Spleen (tissue), 11 donors: ENCODE measurements around the gene PCDHGA8. TPM values are rescaled to one million over a fixed set of nuclear protein-coding genes. Genes with fewer than 3 reads are reported as not detected.

ENCODE experiments used
- DNase-seq: peaks from one replicate; pipeline ENCODE4 v3.0.0-alpha.2; 2020
- H3K27ac ChIP-seq, 8 donors: fragments of 200-600 bp; sonication (generic) in 7 of 8; 1 replicate in 4 of 8; 2 replicates in 4 of 8; pipeline versions ENCODE4 v1.5.0 to v1.8.0; 2016 to 2021; ENCODE audit warnings: inconsistent platforms in 4 of 8, mild to moderate bottlenecking in 4 of 8, moderate library complexity in 1 of 8
- H3K27me3 ChIP-seq, 7 donors: fragments of 200-600 bp; sonication (generic) in 6 of 7; replicated peaks in 1 of 7; 1 replicate in 4 of 7; 2 replicates in 3 of 7; pipeline versions ENCODE4 v1.5.0 to v1.8.0; 2016 to 2021; ENCODE audit warnings: inconsistent platforms in 3 of 7, mild to moderate bottlenecking in 1 of 7
- H3K36me3 ChIP-seq, 6 donors: fragments of 200-600 bp; sonication (generic) in 5 of 6; 1 replicate in 4 of 6; 2 replicates in 2 of 6; pipeline versions ENCODE4 v1.5.0 to v1.8.0; 2016 to 2021; ENCODE audit warnings: inconsistent platforms in 2 of 6
- H3K4me1 ChIP-seq, 6 donors: fragments of 200-600 bp; sonication (generic) in 5 of 6; 1 replicate in 3 of 6; 2 replicates in 3 of 6; pipeline versions ENCODE4 v1.5.0 to v1.8.0; 2016 to 2021; ENCODE audit warnings: inconsistent platforms in 3 of 6
- H3K4me3 ChIP-seq, 8 donors: fragments of 200-600 bp; sonication (generic) in 7 of 8; 1 replicate in 4 of 8; 2 replicates in 4 of 8; pipeline versions ENCODE4 v1.5.0 to v1.8.0; 2016 to 2021; ENCODE audit warnings: inconsistent platforms in 4 of 8, mild to moderate bottlenecking in 4 of 8, moderate library complexity in 2 of 8
- H3K9me3 ChIP-seq, 8 donors: fragments of 200-600 bp; sonication (generic) in 7 of 8; 1 replicate in 4 of 8; 2 replicates in 4 of 8; pipeline versions ENCODE4 v1.5.0 to v1.8.0; 2016 to 2021; ENCODE audit warnings: inconsistent platforms in 4 of 8
- CTCF ChIP-seq, 11 experiments: fragments of 200-600 bp in 7 of 11; fragments of 450-650 bp in 4 of 11; sonication (generic) in 4 of 11; IDR thresholded peaks in 8 of 11; conservative IDR thresholded peaks in 3 of 11; 1 replicate in 7 of 11; 2 replicates in 4 of 11; pipeline versions ENCODE4 v1.4.0 to v1.8.0; 2016 to 2021; ENCODE audit warnings: antibody characterized with exemption in 11 of 11, inconsistent platforms in 4 of 11, mild to moderate bottlenecking in 1 of 11
- POLR2A ChIP-seq, 3 donors: fragments of 450-650 bp; IDR thresholded peaks; one replicate each; pipeline ENCODE4 v1.5.1; 2017; ENCODE audit warnings: antibody characterized with exemption in 3 of 3, mild to moderate bottlenecking in 1 of 3
- POLR2AphosphoS5 ChIP-seq, 3 donors: sonication (generic); formaldehyde crosslinking; IDR thresholded peaks; one replicate each; pipeline ENCODE4 v1.5.1; 2017; ENCODE audit warnings: antibody characterized with exemption in 3 of 3
- WGBS, 5 donors: extraction: QIAGEN DNeasy Blood & Tissue Kit in 3 of 5; methylation state at CpG; one replicate each; pipeline versions ENCODE4 v1.1.5 to v1.1.7; 2013 to 2018; 5-methylcytosine and 5-hydroxymethylcytosine counted together
- intact Hi-C: fragments of 100-400 bp; cut with DNase I; formaldehyde crosslinking; loops from one replicate; pipeline ENCODE4 v1.15.0; 2023; ENCODE audit warnings: low total_unique reads
- polyA plus RNA-seq, 3 donors: library from polyadenylated mRNA; stranded (reverse); fragments of 200-250 nt; gene quantifications; one replicate each; pipeline ENCODE4 v1.2.1, GENCODE V29; 2013
- total RNA-seq, 7 donors: library from RNA; depleted of rRNA in 3 of 7; stranded (reverse); fragments of >200 nt in 3 of 7; fragmentation: NEBNext Ultra II Directional in 4 of 7; extraction: Animal tissue kit (Norgen Biotek cat#: 25700) in 4 of 7; gene quantifications; one replicate each; pipeline versions ENCODE4 v1.1.0 to v1.2.1, GENCODE V29; 2016 to 2021
- donor health status: healthy with polysubstance abuse.
- donor health status: DM: no; HTN: no; CAD: no; lungs with moderate emphysema.
- donor health status: DM: no; HTN: no; CAD: no.
- donor health status: Bipolar disorder and iron deficiency.
- donor health status: healthy.
- donor health status: DM: no; HTN: no; CAD: no.
- donor health status: DM: yes; HTN: yes; CAD: no.

The PCDHGA8 gene
- total and polyA plus RNA-seq, 10 donors, result 0.04 to 3.9 (median 1.7) TPM; not detected in 1

- no peaks in the 10 kb centered on the region for H3K36me3 ChIP-seq
- TF ChIP-seq POLR2AphosphoS5 (IDR thresholded peaks at IDR 0.05) (no peak), POLR2A (IDR thresholded peaks at IDR 0.05) (no peak), CTCF (IDR thresholded peaks at IDR 0.05 in 8 of 11, conservative IDR thresholded peaks at IDR 0.05 in 3 of 11) (no peak)
- 14 to 24% (median 22%) methylated on average over 32 to 37 of the region's 37 CpGs for WGBS, 5 donors
- H3K4me1 ChIP-seq, result no peaks in the 10 kb centered on the region
- H3K4me3 ChIP-seq, result peak within 1 kb of the TSS in 2 of 8 donors; percentile 19 to 44
- H3K27me3 ChIP-seq, result peaks cover 0 to 81% (median 18%) of the 10 kb centered on the region in 7 donors
- H3K27ac ChIP-seq, result no peak within 1 kb of the TSS
- peaks cover 0 to 100% (median 100%) of the 10 kb centered on the region in 8 donors for H3K9me3 ChIP-seq
- no peak for DNase-seq
- intact Hi-C loops, result no loop called here
Measured at GRCh38 chr5:141382469-141383294, 9.8 kb upstream of the PCDHGA8 start, which contains the start of gene PCDHGA7. Gene PCDHGA7 (plus strand): TSS chr5:141382742. CDS start chr5:141382900, 158 bp downstream.

GRCh38 chr5:141383345-141383744 is 9.1 kb upstream of the PCDHGA8 start:
- no peaks in the 10 kb centered on the region for H3K36me3 ChIP-seq
- no peak overlapping the region for H3K27ac ChIP-seq
- peaks cover 0 to 78% (median 20%) of the 10 kb centered on the region in 7 donors for H3K27me3 ChIP-seq
- peak overlapping the region in 2 of 8 donors; percentile 19 to 44 for H3K4me3 ChIP-seq
- 34 to 47% (median 41%) methylated on average over 13 to 21 of the region's 21 CpGs for WGBS, 5 donors
- H3K4me1 ChIP-seq, result no peaks in the 10 kb centered on the region
- no peak for DNase-seq
- H3K9me3 ChIP-seq, result peaks cover 0 to 98% (median 96%) of the 10 kb centered on the region in 8 donors
- intact Hi-C loops, result no loop called here
- no peak for TF ChIP-seq POLR2AphosphoS5 (IDR thresholded peaks at IDR 0.05)
- no peak for TF ChIP-seq POLR2A (IDR thresholded peaks at IDR 0.05)
- TF ChIP-seq CTCF (IDR thresholded peaks at IDR 0.05 in 8 of 11, conservative IDR thresholded peaks at IDR 0.05 in 3 of 11), result no peak

- H3K36me3 ChIP-seq, result peaks cover 0 to 5% (median 0%) of the 10 kb centered on the region in 6 donors
- peaks cover 0 to 90% (median 25%) of the 10 kb centered on the region in 7 donors for H3K27me3 ChIP-seq
- no peak for TF ChIP-seq CTCF (IDR thresholded peaks at IDR 0.05 in 8 of 11, conservative IDR thresholded peaks at IDR 0.05 in 3 of 11)
- TF ChIP-seq POLR2AphosphoS5 (IDR thresholded peaks at IDR 0.05), result no peak
- TF ChIP-seq POLR2A (IDR thresholded peaks at IDR 0.05), result no peak
- WGBS, 5 donors, result 45 to 60% (median 52%) methylated on average over 26 to 43 of the region's 43 CpGs
- no peak overlapping the region for H3K27ac ChIP-seq
- DNase-seq, result no peak
- intact Hi-C loops, result no loop called here
- H3K9me3 ChIP-seq, result peaks cover 0 to 98% (median 96%) of the 10 kb centered on the region in 8 donors
- no peaks in the 10 kb centered on the region for H3K4me1 ChIP-seq
- no peak overlapping the region for H3K4me3 ChIP-seq
Measured at GRCh38 chr5:141384471-141385267, 7.8 kb upstream of the PCDHGA8 start.
